ENCODE measurements around the gene TTC14.

- TF ChIP-seq CTCF (IDR thresholded peaks at IDR 0.05), result no peak
- TF ChIP-seq POLR2A (IDR thresholded peaks at IDR 0.05), result no peak
These were observed 54.4 kb downstream of the TTC14 start for GRCh38 chr3:180656406-180656805.

All from heart left ventricle (tissue), 13 donors.